ENCODE data around the gene PCDHGA7.

DNA sequence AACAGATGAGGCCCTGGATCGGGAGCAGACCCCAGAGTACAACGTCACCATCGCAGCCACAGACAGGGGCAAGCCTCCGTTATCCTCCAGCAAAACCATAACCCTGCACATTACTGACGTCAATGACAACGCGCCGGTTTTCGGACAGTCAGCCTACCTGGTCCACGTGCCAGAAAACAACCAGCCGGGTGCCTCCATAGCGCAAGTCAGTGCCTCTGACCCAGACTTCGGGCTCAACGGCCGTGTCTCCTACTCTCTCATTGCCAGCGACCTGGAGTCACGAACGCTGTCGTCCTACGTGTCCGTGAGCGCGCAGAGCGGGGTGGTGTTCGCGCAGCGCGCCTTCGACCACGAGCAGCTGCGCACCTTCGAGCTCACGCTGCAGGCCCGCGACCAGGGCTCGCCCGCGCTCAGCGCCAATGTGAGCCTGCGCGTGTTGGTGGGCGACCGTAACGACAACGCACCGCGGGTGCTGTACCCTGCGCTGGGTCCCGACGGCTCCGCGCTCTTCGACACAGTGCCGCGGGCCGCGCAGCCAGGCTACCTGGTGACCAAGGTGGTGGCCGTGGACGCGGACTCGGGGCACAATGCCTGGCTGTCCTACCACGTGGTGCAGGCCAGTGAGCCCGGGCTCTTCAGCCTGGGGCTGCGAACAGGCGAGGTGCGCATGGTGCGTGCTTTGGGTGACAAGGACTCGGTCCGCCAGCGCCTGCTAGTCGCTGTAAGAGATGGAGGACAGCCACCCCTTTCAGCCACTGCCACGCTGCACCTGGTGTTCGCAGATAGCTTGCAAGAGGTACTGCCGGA lies 36.7 kb downstream of the PCDHGA7 start:
- TF ChIP-seq EZH2 (IDR thresholded peaks at IDR 0.05): no peak
- TF ChIP-seq POLR2AphosphoS5 (IDR thresholded peaks at IDR 0.05; ENCODE audit: borderline replicate concordance, low read depth, low read length): no peak
- no peak for TF ChIP-seq FOXP2 (optimal IDR thresholded peaks at IDR 0.05; ENCODE audit: control extremely low read depth, extremely low read length, insufficient read depth)

Data from SK-N-MC (cell line).